H1 (cell line): ENCODE data around the gene LAMC3. TPM values are rescaled to one million over a fixed set of nuclear protein-coding genes. Genes with fewer than 3 reads are reported as not detected.

Source experiments
- BRCA1 ChIP-seq: IDR thresholded peaks from 2 replicates; pipeline ENCODE4 v1.6.1; 2012; ENCODE audit warnings: low read depth, low read length, improper control_type of control experiment
- CBX8 ChIP-seq: fragments of 300-800, 300-1000 bp; sonication (generic); IDR thresholded peaks from 2 replicates; pipeline ENCODE4 v1.7.1; 2016; ENCODE audit warnings: low read depth, low read length, borderline replicate concordance
- GTF2F1 ChIP-seq: IDR thresholded peaks from 2 replicates; pipeline ENCODE4 v1.6.1; 2012; ENCODE audit warnings: low read depth, low read length, improper control_type of control experiment, borderline replicate concordance
- SIRT6 ChIP-seq: IDR thresholded peaks from one replicate; pipeline ENCODE4 v1.7.1; 2012; ENCODE audit warnings: low read length, inconsistent platforms
- SP2 ChIP-seq: IDR thresholded peaks from 2 replicates; pipeline ENCODE4 v1.6.1; 2012; ENCODE audit warnings: mild to moderate bottlenecking, low read length, inconsistent platforms
- TAF7 ChIP-seq: optimal IDR thresholded peaks from 2 replicates; pipeline ENCODE3; 2011; ENCODE audit warnings: low read depth, mild to moderate bottlenecking, inconsistent platforms, low read length, moderate library complexity, borderline replicate concordance
- polyA plus RNA-seq, 7 experiments: library from polyadenylated mRNA; depleted of rRNA in 3 of 7; stranded (reverse) in 5 of 7; unstranded in 2 of 7; fragments of >200 nt in 5 of 7; fragments of 200-250 nt in 2 of 7; gene quantifications; 1 replicate in 5 of 7; 2 replicates in 1 of 7; 4 replicates in 1 of 7; pipeline versions ENCODE4 v1.2.1 to v1.2.3, GENCODE V29; 2011 to 2013; ENCODE audit warnings: missing spikeins in 2 of 7, mixed read lengths in 2 of 7
- total RNA-seq: library from RNA; stranded (reverse); fragmentation: NEBNext Ultra II Directional; extraction: Animal tissue kit (Norgen Biotek cat#: 25700); gene quantifications from 2 replicates; pipeline ENCODE4 v1.2.1, GENCODE V29; 2021
- TF ChIP-seq, protein P1 (sequence below): fragments of 300-600 bp; sonication (generic); IDR thresholded peaks from 2 replicates; pipeline ENCODE4 v1.7.1; 2012; ENCODE audit warnings: low read length, moderate library complexity, mild to moderate bottlenecking, inconsistent platforms; ENCODE audit not compliant: insufficient replicate concordance
- TF ChIP-seq, protein P2 (sequence below): IDR thresholded peaks from 2 replicates; pipeline ENCODE4 v1.6.1; 2012; ENCODE audit warnings: low read length, inconsistent platforms

Gene LAMC3
- total and polyA plus RNA-seq, 2 of the 8 experiments (the other 6 are each of a cell fraction or from before 2014, with no cell fraction given) = 9.3 to 12.3 TPM

DNA sequence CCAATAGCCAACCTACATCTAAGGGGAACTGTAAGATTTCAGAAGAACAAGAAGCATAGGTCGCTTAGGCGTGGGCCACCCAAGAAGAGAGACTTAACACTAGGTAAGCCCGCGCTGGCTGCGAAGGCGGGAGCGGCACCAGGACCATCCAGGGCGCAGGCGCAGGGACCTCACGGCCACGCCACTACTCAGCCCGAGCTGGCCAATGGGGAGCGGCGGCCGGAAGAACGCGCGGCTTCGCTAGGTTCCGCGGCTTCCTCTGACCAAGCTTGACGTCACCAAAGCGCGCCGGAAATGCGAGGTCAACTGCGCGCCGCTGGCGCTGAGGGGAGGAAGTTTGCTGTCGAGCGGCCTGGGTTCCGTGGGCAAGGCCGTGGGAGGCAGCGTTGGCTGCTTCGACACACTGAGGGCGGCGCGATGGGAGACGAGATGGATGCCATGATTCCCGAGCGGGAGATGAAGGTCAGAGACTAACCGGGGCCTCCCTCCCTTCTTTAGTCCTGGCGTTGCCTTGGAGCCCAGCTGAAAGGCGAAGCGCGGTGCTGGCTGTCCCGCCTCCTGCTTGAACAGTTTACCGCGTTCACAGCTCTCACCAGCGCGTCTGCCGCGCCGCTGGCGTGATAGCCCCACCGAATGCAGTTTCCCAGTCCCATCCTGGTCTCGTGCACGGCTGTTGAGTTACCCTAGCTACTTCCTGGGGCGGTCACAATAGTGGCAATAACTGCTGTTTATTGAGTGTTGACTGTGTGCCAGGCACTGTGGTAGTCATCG is 116.5 kb downstream of the LAMC3 start, which contains the start of gene NUP214 (continued):
- TF ChIP-seq, protein P1, sequence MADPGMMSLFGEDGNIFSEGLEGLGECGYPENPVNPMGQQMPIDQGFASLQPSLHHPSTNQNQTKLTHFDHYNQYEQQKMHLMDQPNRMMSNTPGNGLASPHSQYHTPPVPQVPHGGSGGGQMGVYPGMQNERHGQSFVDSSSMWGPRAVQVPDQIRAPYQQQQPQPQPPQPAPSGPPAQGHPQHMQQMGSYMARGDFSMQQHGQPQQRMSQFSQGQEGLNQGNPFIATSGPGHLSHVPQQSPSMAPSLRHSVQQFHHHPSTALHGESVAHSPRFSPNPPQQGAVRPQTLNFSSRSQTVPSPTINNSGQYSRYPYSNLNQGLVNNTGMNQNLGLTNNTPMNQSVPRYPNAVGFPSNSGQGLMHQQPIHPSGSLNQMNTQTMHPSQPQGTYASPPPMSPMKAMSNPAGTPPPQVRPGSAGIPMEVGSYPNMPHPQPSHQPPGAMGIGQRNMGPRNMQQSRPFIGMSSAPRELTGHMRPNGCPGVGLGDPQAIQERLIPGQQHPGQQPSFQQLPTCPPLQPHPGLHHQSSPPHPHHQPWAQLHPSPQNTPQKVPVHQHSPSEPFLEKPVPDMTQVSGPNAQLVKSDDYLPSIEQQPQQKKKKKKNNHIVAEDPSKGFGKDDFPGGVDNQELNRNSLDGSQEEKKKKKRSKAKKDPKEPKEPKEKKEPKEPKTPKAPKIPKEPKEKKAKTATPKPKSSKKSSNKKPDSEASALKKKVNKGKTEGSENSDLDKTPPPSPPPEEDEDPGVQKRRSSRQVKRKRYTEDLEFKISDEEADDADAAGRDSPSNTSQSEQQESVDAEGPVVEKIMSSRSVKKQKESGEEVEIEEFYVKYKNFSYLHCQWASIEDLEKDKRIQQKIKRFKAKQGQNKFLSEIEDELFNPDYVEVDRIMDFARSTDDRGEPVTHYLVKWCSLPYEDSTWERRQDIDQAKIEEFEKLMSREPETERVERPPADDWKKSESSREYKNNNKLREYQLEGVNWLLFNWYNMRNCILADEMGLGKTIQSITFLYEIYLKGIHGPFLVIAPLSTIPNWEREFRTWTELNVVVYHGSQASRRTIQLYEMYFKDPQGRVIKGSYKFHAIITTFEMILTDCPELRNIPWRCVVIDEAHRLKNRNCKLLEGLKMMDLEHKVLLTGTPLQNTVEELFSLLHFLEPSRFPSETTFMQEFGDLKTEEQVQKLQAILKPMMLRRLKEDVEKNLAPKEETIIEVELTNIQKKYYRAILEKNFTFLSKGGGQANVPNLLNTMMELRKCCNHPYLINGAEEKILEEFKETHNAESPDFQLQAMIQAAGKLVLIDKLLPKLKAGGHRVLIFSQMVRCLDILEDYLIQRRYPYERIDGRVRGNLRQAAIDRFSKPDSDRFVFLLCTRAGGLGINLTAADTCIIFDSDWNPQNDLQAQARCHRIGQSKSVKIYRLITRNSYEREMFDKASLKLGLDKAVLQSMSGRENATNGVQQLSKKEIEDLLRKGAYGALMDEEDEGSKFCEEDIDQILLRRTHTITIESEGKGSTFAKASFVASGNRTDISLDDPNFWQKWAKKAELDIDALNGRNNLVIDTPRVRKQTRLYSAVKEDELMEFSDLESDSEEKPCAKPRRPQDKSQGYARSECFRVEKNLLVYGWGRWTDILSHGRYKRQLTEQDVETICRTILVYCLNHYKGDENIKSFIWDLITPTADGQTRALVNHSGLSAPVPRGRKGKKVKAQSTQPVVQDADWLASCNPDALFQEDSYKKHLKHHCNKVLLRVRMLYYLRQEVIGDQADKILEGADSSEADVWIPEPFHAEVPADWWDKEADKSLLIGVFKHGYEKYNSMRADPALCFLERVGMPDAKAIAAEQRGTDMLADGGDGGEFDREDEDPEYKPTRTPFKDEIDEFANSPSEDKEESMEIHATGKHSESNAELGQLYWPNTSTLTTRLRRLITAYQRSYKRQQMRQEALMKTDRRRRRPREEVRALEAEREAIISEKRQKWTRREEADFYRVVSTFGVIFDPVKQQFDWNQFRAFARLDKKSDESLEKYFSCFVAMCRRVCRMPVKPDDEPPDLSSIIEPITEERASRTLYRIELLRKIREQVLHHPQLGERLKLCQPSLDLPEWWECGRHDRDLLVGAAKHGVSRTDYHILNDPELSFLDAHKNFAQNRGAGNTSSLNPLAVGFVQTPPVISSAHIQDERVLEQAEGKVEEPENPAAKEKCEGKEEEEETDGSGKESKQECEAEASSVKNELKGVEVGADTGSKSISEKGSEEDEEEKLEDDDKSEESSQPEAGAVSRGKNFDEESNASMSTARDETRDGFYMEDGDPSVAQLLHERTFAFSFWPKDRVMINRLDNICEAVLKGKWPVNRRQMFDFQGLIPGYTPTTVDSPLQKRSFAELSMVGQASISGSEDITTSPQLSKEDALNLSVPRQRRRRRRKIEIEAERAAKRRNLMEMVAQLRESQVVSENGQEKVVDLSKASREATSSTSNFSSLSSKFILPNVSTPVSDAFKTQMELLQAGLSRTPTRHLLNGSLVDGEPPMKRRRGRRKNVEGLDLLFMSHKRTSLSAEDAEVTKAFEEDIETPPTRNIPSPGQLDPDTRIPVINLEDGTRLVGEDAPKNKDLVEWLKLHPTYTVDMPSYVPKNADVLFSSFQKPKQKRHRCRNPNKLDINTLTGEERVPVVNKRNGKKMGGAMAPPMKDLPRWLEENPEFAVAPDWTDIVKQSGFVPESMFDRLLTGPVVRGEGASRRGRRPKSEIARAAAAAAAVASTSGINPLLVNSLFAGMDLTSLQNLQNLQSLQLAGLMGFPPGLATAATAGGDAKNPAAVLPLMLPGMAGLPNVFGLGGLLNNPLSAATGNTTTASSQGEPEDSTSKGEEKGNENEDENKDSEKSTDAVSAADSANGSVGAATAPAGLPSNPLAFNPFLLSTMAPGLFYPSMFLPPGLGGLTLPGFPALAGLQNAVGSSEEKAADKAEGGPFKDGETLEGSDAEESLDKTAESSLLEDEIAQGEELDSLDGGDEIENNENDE = no peak
- TF ChIP-seq SIRT6 (no peak), TAF7 (peak; percentile 75), GTF2F1 (no peak), SP2 (no peak), CBX8 (no peak), BRCA1 (peak; percentile 69)
- TF ChIP-seq, protein P2, sequence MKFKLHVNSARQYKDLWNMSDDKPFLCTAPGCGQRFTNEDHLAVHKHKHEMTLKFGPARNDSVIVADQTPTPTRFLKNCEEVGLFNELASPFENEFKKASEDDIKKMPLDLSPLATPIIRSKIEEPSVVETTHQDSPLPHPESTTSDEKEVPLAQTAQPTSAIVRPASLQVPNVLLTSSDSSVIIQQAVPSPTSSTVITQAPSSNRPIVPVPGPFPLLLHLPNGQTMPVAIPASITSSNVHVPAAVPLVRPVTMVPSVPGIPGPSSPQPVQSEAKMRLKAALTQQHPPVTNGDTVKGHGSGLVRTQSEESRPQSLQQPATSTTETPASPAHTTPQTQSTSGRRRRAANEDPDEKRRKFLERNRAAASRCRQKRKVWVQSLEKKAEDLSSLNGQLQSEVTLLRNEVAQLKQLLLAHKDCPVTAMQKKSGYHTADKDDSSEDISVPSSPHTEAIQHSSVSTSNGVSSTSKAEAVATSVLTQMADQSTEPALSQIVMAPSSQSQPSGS = 0 out of 2 replicates have a peak, but pooled peaks have one; percentile 32
